Lung (tissue), 12 donors: ENCODE results near the gene PROX2. TPM values are rescaled to one million over a fixed set of nuclear protein-coding genes. Genes with fewer than 3 reads are reported as not detected.

Source experiments
- ATAC-seq: fragments of 200-7000 bp; cut with Tn5 transposase; one replicate; pipeline ENCODE4 v1.9.1; 2020; ENCODE audit warnings: moderate number of reproducible peaks; ENCODE audit not compliant: insufficient read depth, low FRiP score
- DNase-seq, 3 donors: peaks; one replicate each; pipeline ENCODE4 v3.0.0-alpha.2; 2013 to 2017
- H3K27ac ChIP-seq, 2 donors: one replicate each; pipeline ENCODE4 v1.5.1; 2013; ENCODE audit warnings: mild to moderate bottlenecking in 2 of 2, moderate library complexity in 2 of 2, control low read depth in 1 of 2, inconsistent platforms in 1 of 2, low read depth in 1 of 2, low read length in 1 of 2
- H3K27me3 ChIP-seq, 3 donors: one replicate each; pipeline ENCODE4 v1.5.1; 2013; ENCODE audit warnings: low read length in 2 of 3; ENCODE audit not compliant: control insufficient read depth in 3 of 3, insufficient read depth in 3 of 3
- H3K36me3 ChIP-seq, 4 donors: one replicate each; pipeline ENCODE4 v1.5.1; 2013; ENCODE audit warnings: low read length in 4 of 4, mild to moderate bottlenecking in 1 of 4, moderate library complexity in 1 of 4; ENCODE audit not compliant: control insufficient read depth in 4 of 4, insufficient read depth in 4 of 4
- H3K4me1 ChIP-seq, 5 donors: one replicate each; pipeline ENCODE4 v1.5.1; 2013; ENCODE audit warnings: low read length in 5 of 5, mild to moderate bottlenecking in 2 of 5, moderate library complexity in 1 of 5; ENCODE audit not compliant: control insufficient read depth in 5 of 5, insufficient read depth in 5 of 5
- H3K4me3 ChIP-seq: one replicate; pipeline ENCODE4 v1.5.1; 2013; ENCODE audit warnings: mild to moderate bottlenecking, control low read depth, moderate library complexity
- H3K9ac ChIP-seq, 2 donors: one replicate each; pipeline ENCODE4 v1.5.1; 2013; ENCODE audit warnings: low read length in 2 of 2, control low read depth in 1 of 2; ENCODE audit not compliant: insufficient read depth in 1 of 2
- H3K9me3 ChIP-seq, 4 donors: one replicate each; pipeline ENCODE4 v1.5.1; 2013; ENCODE audit warnings: low read length in 3 of 4, mild to moderate bottlenecking in 1 of 4, moderate library complexity in 1 of 4; ENCODE audit not compliant: control insufficient read depth in 4 of 4, insufficient read depth in 3 of 4
- WGBS, 2 donors: extraction: QIAGEN DNeasy Blood & Tissue Kit; methylation state at CpG; one replicate each; pipeline ENCODE4 v1.1.7; 2013; 5-methylcytosine and 5-hydroxymethylcytosine counted together
- polyA plus RNA-seq, 2 donors: library from polyadenylated mRNA; stranded (reverse); fragments of 200-250 nt; gene quantifications; one replicate each; pipeline ENCODE4 v1.2.1, GENCODE V29; 2013
- total RNA-seq, 2 donors: library from RNA; depleted of rRNA in 1 of 2; stranded (reverse); fragments of >200 nt in 1 of 2; gene quantifications; one replicate each; pipeline ENCODE4 v1.2.1, GENCODE V29; 2014 to 2021
- TF ChIP-seq, protein P1 (sequence below): IDR thresholded peaks from 2 replicates; pipeline ENCODE4 v1.5.1; 2012; ENCODE audit warnings: mild to moderate bottlenecking; ENCODE audit errors: control extremely low read depth, extremely low read depth
- donor health status: control.
- donor health status: control.
- donor health status: Bipolar disorder and iron deficiency.
- donor health status: healthy.
- donor health status: DM: yes; HTN: yes; CAD: no.

PROX2 gene
- total and polyA plus RNA-seq, 4 donors: 0.01 to 0.09 TPM; not detected in 2

DNA sequence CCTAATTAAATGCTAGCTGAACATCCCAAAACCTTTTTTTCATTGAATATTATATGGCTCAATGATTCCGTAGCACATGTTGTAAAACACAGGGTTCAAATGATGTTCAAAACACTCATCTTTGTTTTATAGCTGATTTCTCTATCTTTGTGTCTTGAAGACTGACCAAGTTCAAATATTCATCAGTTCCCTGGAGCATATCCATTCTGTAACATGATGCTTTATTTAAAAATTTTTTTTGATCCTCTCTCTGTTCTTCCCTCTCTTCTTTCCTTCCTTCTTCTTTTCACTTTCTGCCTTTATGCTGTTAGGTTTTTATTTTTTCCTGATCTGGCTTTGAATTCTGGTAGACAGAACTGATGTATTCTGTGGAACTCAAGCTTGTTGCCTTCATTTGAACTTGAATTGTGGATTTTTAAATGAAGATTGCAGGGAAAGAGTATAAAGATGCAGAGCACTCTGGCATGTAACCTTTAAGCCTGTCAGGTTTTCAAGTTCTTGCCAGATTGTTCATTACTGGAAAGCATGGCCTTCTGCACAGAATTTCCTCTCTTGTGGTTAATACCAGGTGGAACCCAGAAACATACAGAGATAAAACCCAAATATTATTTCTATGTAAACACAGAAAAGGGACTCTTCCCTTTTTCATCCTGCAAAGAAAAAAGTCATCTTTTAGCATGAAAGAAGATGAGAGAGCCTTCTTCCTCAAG lies 39.5 kb downstream of the PROX2 start:
- peaks cover 4 to 22% (median 11%) of the 10 kb centered on the region in 4 donors for H3K36me3 ChIP-seq
- 86 to 96% methylated on average over 1 of the region's 1 CpG for WGBS, 2 donors
- ATAC-seq: no peak
- TF ChIP-seq, protein P1, sequence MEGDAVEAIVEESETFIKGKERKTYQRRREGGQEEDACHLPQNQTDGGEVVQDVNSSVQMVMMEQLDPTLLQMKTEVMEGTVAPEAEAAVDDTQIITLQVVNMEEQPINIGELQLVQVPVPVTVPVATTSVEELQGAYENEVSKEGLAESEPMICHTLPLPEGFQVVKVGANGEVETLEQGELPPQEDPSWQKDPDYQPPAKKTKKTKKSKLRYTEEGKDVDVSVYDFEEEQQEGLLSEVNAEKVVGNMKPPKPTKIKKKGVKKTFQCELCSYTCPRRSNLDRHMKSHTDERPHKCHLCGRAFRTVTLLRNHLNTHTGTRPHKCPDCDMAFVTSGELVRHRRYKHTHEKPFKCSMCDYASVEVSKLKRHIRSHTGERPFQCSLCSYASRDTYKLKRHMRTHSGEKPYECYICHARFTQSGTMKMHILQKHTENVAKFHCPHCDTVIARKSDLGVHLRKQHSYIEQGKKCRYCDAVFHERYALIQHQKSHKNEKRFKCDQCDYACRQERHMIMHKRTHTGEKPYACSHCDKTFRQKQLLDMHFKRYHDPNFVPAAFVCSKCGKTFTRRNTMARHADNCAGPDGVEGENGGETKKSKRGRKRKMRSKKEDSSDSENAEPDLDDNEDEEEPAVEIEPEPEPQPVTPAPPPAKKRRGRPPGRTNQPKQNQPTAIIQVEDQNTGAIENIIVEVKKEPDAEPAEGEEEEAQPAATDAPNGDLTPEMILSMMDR: no peak
- DNase-seq: no peak
- no peak overlapping the region for H3K4me3 ChIP-seq
- H3K27ac ChIP-seq: no peak overlapping the region
- no peaks in the 10 kb centered on the region for H3K9me3 ChIP-seq
- H3K27me3 ChIP-seq: no peaks in the 10 kb centered on the region
- H3K4me1 ChIP-seq: no peaks in the 10 kb centered on the region
- no peak overlapping the region for H3K9ac ChIP-seq

DNA sequence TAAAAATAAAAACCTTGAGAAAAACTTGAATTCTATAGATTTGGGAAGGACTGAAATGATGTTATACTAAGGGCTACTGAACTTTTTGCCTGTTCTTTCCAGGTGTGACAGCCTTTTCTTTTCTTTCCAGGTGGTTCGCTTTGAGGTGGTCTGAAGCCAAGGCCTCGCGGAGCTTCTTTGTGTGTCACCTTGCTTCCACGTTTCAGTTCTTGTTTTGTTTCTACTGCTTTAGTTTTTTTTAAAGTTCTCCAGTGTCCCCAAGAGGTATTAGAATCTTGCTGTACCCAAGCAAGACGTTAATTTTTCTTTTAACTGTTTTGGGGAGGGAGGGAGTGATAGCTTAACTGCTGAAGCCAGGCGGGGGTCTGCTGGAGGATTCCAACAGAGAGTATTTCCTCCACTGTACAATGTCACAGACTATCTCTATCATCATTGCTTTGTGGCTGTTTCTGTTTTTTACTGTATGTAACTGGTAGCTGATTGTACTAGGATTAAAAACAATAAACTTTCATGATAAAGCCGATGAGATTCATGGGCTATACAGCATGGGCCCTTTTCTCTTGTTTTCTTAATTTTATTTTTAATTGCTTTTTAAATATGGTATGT lies 40.2 kb downstream of the PROX2 start:
- no peaks in the 10 kb centered on the region for H3K4me1 ChIP-seq
- no peak overlapping the region for H3K27ac ChIP-seq
- WGBS, 2 donors: 85% methylated on average over 7 of the region's 7 CpGs
- no peaks in the 10 kb centered on the region for H3K27me3 ChIP-seq
- H3K9ac ChIP-seq: no peak overlapping the region
- ATAC-seq (no peak), DNase-seq (no peak)
- TF ChIP-seq, protein P1: no peak
- H3K4me3 ChIP-seq: no peak overlapping the region
- peaks cover 6 to 28% (median 10%) of the 10 kb centered on the region in 4 donors for H3K36me3 ChIP-seq
- no peaks in the 10 kb centered on the region for H3K9me3 ChIP-seq

DNA sequence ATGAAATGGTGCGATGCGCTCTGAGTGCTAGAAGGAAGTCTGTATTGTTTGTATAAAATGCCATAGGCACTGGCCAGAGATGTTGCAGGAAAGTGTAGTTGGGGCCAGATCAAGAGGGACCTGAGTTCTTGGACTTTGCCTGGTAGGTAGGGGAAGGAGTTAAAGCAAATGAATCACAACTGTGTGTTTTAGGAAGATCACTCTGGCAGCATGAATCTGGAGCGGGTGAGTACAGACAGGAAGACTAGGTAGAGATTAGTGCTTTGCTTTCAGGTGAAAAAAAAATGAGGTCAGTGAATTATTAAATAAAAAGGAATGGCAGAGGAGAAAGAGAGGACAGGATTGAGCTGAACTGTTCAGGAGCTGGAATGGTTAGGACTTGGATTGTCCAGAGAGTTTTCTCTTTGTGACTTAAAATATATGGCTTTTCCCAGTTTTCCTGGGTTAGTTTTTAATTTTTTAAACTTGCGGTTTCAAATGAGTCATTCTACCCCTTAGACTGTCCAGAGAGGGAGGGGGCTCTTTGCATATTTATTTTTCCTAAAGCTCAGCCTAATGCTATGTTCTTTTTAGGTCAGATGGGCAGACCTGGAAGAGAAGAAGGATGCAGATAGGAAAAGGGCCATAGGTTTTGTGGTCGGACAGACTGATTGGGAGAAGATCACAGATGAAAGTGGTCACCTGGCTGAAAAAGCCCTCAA lies 41.1 kb downstream of the PROX2 start:
- no peak overlapping the region for H3K27ac ChIP-seq
- ATAC-seq (no peak), DNase-seq (no peak)
- TF ChIP-seq, protein P1: no peak
- H3K4me1 ChIP-seq: no peaks in the 10 kb centered on the region
- 75 to 77% methylated on average over 5 of the region's 5 CpGs for WGBS, 2 donors
- H3K4me3 ChIP-seq: no peak overlapping the region
- no peaks in the 10 kb centered on the region for H3K27me3 ChIP-seq
- H3K36me3 ChIP-seq: peaks cover 6 to 29% (median 12%) of the 10 kb centered on the region in 4 donors
- H3K9ac ChIP-seq: no peak overlapping the region
- H3K9me3 ChIP-seq: no peaks in the 10 kb centered on the region
